HG03558 (cell line): Measurements from ENCODE around the gene RBM33.

Source experiments
- ATAC-seq: cut with Tn5 transposase; IDR thresholded peaks from one replicate; pipeline ENCODE4 v1.9.1; 2021; ENCODE audit warnings: moderate number of reproducible peaks; ENCODE audit not compliant: unreplicated experiment; ENCODE audit errors: extremely low read depth

The RBM33 gene

DNA sequence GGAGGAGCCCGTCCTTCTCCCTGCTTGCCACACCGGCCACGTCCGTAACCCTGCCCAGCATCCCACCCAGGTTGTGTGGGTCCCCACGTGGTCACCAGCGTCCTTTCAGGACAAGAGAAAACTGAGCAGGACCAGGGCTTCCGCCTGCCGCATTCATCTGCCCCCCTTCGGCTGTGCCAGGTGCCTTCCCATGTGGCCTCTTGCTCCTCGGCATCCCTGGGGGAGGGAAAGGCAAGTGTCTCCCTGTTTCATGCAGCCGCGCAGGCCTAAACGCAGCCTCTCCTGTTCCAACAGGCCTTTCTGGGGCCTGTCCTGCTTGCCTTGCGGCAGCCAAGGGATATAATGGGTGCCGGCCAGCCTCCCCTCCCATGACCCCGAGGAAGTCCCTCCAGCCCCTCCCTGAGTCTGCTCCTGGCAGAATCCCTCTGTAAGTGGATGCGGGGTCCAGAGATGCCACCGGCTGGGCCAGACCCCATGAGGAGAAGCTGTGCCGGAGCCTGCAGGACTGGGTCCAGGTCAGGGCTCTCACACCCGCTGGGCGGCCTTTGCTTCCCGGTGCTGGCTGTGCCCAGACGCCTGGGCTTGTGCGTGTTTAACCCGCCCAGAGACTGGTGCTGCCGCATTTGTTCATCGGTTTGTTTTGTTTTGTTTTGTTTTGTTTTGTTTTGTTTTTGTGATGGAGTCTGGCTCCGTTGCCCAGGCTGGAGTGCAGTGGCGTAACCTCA, 144.7 kb downstream of the RBM33 start:
- ATAC-seq = no peak

DNA sequence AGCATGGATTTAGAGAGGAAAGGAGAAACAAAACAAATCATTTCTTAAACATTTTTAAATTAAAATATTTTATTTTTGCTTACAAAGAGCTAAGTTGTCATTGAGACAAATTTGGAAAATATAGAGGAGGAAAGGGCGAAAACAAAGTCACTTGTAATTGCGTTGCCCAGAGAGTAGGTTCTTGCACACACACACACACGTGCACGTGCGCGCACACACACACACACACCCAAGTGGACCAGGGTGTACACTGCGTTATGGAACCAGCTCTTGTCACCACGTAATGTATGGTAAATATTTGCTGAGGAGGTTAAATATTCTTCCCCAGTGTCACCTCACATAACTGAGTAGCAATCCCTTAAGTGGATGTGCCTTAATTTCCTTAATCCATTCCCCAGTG, 146.2 kb downstream of the RBM33 start:
- no peak for ATAC-seq

DNA sequence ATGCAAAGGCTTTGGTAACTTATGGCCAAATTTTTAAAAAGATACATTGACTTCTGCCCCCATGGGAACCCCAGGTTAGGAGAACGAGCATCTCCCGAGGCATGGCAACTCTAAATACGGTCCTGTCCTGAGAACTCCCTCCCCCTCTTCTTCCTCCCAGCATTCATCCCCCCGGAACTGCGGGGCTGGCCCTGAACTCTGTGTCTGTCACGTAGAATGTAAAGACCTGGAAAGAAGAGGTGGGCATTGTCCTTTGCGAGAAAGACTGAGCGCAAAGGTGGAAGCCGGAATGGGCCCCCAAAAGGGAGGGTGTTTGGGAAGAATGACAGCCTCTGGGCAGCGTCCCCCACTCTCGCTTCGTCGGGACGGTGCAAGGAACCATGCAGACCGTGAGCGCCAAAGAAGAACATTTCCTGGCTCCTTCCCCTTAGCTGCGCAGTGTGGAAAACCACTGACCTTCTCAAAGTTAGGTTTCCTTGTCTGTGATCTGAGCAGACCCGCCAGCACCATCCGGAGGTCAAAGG, 146.8 kb downstream of the RBM33 start:
- ATAC-seq = no peak

DNA sequence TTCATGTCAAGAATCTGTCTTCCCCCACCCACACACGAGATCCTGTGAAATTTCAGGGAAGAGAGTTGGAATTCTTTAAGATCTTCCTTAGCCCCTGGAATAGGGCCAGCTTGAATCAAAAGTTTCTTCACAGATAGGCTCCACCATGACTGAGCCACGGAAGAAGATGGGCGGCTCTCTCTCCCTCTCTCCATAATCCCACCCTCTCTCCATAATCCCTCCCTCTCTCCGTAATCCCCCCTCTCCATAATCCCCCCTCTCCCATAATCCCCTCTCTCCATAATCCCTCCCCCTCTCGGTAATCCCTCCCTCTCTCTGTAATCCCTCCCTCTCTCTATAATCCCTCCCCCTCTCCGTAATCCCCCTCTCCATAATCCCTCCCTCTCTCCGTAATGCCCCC, 147.4 kb downstream of the RBM33 start:
- no peak for ATAC-seq

DNA sequence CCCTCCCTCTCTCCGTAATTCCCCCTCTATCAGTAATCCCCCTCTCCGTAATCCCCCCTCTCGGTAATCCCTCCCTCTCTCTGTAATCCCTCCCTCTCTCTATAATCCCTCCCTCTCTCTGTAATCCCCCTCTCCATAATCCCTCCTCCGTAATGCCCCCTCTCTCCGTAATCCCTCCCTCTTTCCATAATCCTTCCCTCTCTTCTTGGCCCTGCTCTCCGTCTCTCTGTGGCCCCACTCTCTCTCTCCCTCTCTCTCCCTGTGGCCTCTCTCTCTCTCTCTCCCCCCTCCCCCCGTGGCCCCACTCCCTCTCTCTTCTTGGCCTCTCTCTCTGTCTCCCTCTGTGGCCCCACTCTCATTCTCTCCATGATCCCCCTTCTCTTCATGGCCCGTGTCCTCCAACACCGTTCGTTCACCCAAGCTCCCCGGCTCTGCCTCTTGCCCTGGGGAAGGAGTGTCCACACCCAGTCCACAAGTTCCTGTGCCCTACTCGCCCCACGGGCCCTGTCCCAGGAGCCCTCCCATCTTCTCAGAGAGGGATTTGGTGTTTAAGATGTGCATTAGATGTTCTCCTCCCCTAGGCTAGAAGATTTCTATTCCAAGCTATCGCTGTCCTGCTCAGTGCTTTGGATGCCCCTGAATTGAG, 148.0 kb downstream of the RBM33 start:
- ATAC-seq = no peak

DNA sequence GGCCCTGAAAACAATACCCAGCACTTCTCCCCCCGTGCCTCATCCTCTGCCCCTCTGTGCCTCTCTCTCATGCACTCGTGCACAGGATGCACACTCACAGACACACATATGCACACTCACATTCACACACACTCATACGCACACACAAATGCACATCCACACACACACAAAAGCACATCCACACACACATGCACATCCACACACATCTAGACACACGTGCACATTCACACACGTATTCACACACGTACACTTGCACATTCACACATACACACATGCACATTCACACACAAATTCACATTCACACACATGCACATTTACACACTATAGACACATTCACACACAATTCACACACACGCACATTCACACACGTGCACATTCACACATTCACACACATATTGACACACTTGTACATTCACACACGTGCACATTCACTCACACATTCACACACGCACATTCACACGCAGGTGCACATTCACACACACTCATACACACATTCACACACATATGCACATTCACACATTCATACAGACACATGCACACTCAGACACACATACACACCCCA, 148.6 kb downstream of the RBM33 start:
- ATAC-seq = no peak

DNA sequence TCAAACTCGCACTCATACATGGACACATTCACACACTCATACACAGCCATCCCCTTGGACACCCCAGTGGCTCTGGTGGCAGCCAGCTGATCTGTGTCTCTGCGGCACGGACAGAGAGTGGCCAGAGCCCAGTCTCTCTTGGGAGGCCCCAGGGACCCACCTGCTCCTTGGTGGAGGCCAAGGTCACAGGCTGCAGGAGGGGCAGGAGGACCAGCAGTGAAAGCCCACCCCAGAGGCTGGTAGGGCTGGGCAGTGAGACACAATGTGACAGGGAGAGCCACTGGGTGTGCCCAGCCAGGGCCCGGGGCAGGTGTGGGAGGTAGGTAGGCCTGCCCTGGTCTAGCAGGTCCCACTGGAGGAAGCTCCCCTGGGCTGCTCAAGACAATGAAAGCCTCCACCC, 149.3 kb downstream of the RBM33 start:
- ATAC-seq = no peak

DNA sequence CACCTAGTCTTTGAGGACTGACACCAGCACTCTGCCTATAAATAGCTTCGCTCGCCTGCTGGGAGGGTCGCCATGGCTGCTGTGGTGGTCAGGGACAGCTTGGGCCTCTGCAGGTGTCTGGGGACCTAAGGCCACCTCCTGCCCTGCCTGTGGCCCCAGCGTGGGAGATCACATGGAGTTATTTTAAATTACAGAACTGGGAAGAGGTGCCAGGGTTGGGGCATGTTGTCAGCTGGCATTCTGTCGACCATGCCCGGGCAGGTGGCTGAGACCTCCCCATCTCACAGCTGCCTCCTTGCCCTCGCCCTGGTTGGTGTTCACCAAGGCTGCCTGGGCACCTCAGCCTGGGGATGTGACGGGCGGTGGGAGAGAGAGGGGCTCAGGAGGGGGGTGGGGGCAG, 149.7 kb downstream of the RBM33 start:
- ATAC-seq = no peak

DNA sequence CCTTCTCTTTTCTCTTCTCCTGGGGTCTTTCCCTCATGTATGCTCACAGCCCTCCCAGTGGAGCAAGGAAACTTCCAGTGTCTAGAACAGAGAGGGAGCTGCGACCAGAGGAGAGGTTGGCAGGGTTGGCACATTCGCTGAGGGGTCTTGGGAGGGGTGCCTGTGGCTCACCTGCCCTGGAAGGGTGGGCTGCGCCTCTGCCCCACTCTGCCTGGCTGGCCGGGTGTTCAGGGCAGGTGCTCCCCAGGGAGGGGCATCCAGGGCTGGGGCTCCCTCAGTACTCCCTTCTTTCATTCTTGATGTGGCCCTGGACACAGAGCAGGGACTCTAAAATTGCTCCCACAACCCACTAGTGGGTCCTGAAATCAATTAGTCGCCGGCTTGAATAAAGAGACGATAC, 150.9 kb downstream of the RBM33 start:
- no peak for ATAC-seq

DNA sequence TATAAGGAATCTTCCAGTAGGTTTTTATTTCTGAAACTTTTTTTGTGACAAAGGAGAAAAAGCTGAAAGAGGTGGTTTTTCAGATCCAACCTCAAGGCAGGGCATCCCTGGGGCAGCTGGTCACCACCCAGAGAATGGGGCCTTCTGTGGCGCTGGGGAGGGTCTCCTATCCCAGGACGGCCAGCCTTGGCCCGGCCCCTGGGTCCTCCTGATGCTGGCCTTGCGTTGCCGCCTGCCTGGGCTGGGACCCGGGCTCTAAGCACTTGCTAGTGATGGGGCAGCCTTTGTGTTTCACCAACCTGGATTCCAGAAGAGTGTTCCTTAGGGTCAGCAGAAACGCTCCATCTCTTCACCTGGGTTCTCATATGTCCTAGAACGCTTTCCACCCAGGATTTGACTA, 151.5 kb downstream of the RBM33 start:
- ATAC-seq = no peak

DNA sequence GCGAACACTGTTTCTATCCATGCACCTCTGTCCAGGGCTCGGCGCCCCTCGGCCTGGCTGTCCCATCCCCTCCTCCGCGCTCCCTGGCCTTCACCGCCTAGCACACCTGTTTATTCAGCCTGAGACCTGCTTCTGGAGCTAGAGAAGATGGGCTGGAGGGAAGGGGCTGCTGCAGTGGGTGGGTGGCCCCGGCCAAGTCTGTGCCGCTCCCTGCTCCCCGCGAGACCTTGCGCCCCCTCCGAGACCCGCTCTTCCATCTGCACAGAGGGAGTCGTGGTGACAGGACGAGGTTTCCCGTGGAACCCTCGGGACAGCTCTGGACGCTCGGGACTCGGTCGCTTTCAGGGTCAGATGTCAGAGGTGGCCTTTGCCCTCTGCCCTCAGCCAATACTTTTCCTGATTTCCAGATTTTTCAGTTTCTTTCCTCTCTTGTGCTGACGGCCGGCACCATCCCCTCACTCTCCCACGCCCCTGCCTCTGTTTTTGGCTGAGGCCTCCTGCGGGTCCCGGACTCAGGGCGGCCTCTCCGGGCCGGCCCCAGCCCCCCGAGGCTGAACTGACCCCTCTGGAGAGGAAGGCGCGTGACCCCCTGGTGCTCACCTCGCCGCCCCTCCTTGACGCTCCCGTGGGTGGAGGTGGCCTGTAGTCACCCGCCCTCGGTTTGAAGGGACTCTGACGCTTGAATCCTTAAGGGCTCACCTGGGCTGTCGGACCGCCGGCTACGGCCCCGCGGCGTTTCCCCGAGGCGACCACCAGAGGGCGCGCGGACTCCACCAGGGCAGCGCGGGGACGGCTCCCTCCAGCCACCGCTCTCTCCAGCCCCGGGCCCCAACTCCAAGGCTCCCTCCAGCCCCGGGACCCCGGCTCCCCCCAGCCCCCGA, 152.2 kb downstream of the RBM33 start:
- no peak for ATAC-seq

DNA sequence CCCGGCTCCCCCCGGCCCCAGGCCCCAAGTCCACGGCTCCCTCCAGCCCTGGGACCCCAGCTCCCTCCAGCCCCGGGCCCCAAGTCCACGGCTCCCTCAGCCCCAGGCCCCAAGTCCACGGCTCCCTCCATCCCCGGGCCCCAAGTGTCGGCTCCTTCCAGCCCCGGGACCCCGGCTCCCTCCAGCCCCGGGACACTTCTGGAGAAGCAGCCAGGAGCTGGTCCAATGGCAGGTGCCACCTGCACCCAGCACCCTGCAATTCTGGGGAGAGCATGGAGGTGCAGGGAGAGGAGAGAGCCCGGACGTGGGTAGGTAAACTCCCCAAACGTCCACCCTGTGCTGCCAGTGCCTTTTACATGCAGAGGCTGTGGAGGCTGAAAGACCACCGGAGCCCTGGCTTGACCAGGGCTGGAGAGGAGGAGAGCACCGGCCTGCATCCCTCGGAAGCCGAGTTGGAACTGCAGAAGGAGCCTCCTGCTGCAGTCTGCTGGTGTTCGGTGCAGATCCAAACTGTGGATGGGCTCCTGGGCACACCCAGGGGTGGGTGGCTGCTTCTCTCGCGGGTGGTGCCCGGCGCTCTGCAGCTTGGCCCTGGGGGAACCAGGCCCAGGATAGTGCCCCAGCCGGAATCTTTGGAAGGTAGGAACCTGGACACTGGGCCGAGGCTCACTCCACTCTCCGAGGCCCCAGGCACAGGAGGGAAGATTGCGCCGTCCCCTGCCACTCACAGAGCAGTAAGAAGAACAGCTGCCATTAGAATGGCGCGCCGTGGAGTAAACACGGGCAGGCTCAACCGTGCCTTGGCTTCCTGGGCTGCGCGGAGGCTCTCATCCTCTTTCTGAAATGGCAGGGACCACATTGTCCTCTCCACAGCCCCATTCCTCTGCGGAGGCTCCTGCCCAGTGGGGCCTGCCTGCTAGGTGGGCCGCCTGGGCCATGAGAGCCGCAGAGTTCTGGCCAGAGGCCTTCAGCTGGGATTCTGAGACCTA, 153.1 kb downstream of the RBM33 start:
- ATAC-seq = no peak

DNA sequence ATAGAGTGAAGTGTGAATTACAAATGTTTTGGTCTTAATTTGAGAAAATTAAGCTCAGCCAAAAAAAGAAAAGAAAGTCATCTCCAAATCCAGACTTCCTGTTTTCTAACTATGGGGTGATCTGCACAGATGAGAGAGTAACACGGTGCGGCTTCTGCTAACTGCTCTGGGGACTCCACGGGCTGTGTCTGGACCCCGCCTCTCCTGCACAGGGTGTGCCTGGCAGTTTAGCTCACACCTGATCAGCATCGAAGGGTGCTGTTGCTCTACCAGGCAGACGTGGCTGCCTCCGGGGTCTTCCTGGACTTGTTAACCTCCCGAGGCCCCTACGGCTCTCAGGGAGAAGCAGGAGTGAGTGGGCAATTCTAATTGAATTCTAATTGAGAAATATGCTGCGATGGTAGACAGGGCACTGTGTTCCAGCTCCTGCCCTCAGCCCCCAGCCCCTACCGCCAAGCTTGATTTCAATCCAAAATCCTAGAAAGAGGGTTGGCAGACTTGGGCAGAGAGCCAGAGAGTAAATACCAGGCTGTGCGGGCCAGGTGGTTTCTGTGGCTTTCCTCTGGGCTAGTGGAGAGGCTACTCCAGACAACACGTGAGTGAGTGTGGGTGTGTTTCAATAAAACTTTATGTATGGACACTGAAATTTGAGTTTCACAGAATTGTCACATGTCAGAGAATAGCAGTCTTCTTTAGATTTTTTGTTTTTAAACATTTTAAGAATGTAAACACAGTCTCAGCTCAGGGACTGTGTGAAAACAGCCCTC, 154.4 kb downstream of the RBM33 start:
- ATAC-seq = no peak

DNA sequence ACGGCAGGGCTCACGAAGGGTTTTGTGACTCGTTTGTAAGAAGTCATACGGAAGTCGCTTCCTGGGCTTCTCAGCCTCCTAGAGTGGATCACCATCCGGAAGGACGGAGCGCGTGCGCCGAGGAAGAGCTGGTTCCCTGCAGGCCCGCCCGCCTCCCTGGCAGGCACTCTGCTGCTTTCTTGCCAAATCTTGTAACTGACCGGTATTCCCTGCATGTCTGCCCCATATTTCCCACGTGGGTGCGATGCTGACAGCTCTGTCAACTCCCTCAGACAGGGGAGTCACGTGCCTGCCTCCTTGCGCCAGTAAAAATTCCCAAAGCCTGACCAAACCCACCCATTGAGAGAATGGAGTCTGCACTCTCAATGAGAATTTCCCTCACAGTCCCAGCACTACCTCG, 155.1 kb downstream of the RBM33 start:
- ATAC-seq = no peak

DNA sequence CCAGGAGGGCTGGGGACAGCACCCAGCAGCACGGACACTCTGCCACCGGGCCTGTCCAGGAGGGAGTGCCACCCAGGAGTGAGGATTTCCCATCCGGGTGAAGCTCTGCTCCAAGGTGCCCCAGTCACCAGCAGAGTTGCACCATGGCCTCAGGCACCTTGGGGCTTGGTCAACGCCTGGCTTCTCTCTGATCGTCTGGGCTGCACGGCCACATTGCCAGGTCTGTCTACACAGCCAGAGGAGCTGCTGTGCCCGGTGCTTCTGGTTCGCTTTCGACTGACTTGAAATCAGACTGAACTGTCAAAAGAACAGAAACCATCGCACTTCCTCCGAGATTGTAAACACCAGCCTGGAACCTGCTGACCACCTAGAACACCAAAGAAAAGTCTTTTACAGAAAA, 155.8 kb downstream of the RBM33 start:
- ATAC-seq = no peak

DNA sequence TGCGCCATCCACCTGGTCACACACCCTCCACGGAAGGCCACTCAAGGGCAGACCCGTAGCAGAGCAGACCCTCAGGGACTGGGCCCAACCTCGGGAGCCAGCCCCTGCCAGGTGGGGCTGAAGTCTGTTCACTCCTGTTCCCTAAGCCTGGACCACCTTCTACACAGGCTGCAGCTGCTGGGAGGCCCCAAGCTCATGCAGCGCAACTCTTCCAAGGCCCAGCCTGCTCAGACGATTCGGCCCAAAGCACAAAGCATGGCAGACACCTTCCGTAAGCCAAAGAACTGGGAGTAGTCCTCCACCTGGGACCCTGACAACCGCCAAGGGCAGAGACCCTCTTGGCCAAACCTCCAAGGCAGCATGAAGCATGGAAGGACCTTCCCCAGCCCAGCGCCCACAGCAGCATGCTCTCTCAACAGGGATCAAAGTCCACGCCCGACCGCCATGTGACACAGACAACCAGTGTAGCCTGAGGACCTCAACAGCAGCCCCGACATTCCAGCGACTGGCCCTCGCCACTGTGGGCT, 156.3 kb downstream of the RBM33 start:
- no peak for ATAC-seq

DNA sequence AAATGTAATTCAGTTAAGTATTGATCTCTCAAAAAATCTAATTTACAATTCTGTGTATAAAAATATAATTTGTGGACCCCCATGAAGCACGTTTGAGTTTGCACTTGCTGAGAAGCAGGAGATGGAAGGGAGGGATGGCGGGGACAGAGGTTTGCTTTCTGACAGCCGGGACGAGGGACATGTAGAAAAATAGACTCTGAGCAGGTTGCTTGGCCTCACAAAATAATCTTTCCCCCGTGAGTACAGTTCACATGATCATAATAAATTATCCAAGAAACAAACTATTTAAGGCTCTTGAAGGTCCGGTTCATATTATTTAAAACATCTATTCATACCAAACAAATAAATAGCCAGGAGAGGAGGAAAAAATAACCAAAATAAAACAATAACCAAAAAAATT, 157.8 kb downstream of the RBM33 start:
- ATAC-seq = no peak

DNA sequence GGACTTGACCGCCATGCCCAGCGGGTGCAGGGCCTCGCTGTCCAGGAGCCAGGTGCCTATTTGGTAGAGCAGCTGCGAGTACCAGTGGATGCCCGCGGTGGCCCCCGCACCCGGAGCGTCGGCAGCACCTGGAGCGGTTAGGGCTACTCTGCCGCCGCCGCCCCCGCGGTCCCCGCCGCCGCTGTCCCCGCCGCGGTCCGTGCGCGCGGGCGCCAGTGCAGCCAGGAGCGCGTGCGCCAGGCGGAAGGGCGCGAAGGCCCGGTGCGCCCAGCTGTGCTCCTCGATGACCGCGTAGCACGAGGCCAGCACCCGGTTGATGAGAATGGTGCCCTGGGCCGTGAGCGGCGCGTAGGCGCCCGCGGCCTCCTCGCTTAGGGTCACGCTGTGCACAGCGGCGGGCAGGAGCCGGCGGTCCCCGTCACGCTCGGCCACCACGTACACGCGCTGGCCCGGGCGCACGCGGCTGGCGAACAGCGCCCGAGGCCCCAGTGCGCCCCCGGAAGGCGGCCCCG, 158.5 kb downstream of the RBM33 start:
- ATAC-seq = no peak
